Middle frontal gyrus (tissue), 1 donor: ENCODE measurements around the gene ATL3.
A peak's percentile ranks its signal among the peaks of the same experiment; 100 is the strongest.
"Not testable (repeated sequence)": the region's sequence is repeated elsewhere in the genome, so short reads cannot be mapped to it uniquely, and the experiment has no call there.

Experiments used
- DNase-seq: peaks from one replicate; pipeline ENCODE4 v3.0.0-alpha.2; 2015; ENCODE audit warnings: low spot score; ENCODE audit errors: extremely low spot score

Gene ATL3

DNA sequence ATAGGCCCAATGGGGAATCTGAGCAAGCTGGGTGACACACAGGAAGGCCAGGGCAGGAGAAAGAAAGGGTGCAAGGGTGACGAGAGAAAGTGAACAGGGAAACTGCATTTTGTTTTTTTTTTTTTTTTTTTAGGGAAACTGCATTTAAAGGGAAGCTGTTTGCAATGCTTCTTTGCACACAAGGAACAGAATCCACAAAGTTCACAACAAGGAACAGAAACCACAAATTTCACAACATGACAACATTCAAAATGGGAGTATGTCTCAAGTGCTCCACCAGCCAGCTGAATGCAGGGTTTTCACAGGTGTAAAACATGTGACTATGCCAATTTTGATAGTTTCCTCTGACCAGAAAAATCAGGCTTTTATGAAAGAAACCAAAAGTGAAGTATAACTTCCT is 50.1 kb downstream of the ATL3 start:
- no peak for DNase-seq

GRCh38 chr11:63619967-63620366 is 51.2 kb downstream of the ATL3 start:
- no peak for DNase-seq

- DNase-seq: not testable (repeated sequence)
Measured at GRCh38 chr11:63617686-63618085, 53.5 kb downstream of the ATL3 start.

DNA sequence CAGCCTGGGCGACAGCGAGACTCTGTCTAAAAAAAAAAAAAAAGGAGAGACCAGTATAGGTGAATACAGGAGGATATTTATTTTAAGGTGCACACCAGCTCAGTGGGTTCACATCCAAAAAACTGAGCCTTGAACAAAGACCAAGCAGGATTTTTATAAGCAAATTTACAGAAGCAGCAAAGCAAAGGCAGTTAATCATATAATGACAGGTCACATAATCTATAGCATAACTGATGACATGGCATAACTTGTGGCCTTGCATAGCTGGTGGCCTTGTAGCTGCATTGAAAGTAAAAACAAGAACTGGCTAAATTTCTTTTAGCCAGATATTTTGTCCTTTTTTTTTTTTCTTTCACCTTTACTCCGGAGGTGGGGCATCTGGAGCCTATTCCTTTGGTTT is 54.2 kb downstream of the ATL3 start:
- DNase-seq: no peak

DNA sequence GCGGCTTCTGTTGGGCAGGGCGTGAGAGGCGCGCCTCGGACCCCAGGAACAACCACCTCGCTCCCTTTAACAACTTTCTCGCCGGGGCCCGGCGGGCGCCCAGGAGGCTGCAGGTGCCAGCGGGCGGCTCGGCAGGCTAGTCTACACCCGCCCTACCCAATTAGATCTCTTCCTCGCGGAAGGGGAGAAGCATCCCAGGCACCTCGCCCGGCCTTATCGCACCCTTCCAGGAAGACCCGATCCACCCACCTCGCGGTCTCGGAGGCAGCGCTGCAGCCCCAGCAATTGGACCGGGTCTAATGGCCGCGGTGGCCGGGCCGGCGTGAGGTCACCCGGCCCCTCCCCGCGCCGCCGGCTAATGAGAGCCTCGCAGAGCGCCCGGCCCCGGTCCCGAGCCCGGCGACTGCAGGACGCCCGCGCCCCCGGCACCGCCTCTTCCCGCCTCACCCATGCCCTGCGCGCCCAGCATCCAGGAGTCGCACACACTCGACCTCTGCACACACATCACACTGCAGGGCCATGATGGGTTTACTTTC is 57.0 kb downstream of the ATL3 start, which contains the start of gene PLAAT3:
Gene PLAAT3 (minus strand): TSS at position 298 of the 536 bp plus-strand sequence. CDS start 419 bp downstream, outside the sequence.
- DNase-seq: peak; percentile 49

DNA sequence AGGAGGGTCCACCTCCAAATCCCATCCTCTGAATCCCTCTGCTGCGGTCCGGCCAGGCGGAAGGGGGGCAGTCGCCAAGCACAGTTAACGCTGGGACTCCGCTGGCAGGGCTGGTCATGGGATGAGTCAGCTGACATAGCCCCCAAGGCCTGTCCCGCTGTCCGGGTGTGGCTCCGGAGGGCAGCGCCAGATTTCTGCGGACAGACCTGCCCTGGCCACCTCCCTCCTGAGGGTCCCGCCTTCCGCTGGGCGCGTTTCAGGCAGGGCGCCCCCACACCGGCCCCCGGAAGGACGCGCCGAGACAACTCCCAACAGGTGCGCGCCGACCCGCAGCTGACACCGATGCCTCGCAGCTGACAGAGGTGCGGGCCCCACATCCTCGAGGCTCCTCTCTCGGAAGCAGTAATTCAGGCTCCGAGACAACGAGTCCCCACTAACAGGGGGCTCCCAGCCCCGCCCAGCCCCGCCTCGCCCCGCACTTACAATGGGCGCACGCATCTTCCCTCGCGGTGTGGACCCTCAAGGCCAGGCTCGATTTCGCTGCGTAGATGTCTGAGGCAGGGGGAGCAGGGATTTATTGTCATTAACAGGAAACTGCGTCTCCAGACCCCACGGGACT is 57.5 kb downstream of the ATL3 start:
- no peak for DNase-seq

DNA sequence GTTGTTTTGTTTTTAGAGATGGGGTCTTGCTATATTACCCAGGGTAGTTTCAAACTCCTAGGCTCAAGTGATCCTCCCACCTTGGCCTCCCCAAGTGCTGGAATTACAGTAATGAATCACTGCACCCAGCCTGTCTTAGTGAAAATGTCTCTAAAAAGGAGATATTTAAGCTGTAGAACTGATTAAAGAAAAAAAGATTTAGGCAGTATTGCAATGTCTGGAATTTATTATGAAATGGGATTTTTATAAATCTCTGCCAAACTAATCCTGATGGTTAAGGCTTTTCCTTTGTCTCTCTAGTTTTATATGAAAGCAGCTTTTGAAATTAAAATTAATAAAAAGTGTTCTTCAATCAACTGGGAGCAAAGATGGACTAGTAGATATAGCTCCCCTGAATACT is 59.0 kb downstream of the ATL3 start:
- no peak for DNase-seq

DNA sequence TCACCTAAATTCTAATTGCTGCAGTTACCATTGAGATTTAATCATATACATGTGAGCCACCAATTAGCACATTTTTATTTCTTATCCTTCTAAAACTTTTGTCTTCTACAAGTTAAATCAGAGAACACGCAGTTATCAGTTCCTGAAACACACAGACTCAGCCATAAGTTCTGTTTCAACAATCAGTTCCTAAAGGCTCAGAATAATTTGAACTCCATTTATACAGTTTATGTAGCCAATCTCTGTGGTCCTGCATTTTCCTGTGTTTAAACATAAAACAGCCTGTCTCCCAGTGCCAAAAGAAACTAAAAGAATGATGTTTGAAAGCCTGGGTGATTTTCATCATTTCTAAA is 59.8 kb downstream of the ATL3 start:
- no peak for DNase-seq

- peak; percentile 42 for DNase-seq
Measured at GRCh38 chr11:63610604-63611394, 60.4 kb downstream of the ATL3 start.

DNA sequence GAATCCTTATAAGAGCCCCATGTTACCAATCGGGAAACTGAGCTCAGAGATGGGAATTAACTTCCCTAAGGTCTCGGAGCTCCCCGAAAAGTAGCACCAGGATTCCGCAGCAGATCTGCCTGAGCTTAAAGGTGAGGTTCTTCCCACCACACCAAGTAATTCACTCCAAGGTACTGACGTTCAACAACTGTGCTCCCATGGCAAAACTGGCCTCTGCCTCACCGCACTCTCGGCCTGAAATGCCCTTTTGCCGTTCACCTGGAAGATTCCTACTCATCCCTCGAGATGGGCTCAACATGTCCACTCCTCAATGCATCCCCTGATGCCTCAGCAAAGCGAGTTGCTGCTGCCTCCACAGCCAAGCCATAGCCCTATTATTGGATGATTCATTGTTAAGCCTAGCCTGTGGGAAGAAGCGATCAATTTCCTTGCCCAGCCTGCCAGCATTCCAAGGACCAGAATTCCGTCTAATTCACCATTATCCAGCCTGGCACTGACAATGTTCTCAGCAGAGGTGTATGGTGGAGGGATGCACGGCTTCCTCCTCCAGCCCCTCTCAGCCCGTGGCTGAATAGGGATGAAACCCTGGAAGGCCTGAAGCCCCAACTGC is 61.1 kb downstream of the ATL3 start:
- no peak for DNase-seq

DNA sequence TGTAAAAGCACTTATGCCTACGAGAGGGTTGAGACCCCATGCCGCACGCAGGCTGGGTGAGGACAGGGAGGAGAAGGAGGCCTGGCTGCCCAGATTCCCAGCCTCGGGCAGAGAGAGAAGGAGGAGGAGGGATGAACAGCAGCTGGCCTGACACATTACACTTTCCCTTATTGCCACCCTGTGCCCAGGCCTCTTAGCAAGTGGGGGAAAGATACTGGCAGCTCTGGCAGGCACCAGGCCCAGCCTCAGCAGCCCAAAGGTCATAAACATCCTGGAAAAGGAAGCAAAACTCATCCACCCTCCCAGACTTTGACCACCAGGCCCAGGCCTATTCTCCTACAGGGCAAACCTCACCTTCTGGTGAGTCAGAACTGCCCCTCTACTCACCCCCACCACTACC is 61.6 kb downstream of the ATL3 start:
- no peak for DNase-seq

DNA sequence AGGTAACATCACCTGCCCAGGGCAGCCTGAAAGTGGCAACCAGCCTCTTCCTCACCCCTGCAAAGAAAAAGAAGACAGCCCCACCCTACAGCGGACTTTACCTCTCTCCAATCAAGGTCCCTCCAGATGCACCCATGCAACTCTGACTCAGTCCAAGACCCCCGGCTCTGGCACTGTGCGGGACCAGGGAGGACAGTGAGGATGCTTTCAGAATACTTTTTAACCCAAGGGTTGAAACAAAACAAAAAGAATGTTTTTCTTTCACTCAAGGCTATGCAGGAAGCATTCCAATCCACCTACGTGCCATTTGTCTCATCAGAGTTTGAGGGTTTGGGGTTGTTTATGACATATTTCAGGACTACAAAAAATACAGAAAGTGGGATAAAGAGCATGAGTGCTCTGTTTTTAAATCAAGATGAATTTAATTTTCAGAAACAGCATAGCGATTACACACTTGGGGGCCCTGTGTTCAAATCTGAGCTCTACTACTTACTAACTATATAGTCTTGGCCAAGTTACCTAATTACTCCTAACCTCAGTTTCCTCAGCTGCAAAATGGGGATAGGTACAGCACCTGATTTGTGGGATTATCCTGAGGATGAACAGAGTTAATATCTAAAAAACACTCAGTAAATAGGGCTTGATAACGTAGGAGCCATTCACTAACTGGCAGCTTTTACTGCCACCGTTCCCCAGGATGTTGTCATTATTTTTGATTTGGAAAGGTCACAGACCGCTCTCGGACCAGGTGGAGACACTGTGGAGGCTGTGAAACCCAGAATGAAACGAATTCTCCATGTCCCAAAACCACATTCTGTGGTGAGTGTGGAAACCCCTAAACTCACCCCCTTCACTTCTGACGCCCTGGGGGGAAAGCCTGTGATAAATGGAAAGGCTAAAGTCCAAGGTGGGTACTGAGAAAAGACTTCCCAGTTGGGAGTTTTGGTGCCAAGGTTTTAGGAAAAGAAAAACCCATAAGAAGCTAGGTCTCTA is 62.5 kb downstream of the ATL3 start:
- DNase-seq: no peak

- peak; percentile 54 for DNase-seq
Measured at GRCh38 chr11:63603180-63603518, 68.0 kb downstream of the ATL3 start.

DNA sequence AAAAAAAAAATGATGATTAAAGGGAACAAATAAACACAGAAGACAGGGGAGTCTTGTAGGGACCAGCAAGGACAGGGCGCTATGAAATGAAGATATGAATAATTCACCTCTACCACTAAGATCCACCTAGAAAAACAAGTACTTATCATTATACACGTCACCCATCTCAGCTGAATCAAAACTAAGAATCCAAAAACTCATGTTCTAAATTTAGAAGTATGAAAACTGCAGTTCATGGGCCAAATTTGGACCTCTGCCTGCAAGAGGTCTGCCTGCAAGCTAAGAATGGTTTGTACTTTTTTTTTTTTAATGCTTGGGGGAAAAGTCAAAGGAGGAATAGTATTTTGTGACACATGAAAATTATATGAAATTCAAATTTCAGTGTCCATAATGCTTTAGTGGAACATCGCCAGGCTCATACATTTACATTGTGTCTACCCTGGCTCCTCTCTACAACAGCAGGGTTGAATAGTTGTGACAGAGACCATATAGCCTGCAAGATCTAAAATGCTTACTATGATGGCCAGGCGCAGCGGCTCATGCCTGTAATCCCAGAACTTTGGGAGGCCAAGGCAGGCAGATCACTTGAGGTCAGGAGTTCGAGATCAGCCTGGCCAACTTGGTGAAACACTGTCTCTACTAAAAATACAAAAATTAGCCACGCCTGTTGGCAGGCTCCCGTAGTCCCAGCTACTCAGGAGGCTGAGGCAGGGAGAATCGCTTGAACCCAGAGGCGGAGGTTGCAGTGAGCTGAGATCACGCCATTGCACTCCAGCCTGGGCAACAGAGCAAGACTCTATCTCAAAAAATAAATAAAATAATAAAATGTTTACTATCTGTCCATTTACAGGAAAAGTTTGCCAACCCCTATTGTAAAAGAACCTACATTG is 68.6 kb downstream of the ATL3 start:
- DNase-seq: not testable (repeated sequence)

DNA sequence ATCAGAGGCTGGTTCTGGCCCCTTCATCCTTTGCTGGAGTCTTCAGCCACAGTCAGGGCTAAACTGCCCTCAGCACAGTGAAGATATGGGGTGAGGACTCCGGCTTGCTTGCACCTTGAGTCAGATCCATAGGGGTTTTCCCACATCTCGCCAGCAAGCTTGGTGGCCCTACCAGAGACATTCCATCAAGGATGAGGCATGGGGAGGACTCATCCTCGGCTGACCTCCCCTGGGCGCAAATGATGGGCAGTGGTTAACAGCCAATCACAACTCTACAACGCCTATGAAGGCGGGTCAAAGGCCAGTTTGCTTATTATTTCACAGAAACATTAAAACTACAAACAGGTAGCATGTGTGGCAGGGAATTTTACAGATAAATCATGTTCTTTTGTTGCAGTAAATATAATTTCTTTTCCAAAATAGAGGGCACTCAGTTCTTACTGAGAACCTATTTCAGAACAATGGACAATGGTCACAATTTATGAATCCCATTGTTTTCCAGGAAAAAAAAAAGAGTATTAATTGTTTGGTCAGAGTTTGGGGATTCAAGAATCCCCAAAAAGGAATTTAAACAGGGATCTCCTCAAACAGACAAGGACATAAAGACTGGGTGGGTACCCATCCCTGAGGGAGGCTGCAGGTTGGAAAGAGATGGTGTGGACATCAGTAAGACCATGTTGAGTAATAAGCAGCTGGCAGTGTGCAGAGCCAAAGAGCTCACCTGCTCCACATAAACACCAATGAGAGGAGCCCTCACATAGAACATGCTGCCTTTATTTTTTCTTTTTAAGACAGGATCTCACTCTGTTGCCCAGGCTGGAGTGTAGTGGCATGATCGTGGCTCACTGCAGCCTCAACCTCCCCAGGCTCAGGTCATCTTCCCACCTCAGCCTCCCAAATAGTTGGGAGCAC is 71.7 kb downstream of the ATL3 start:
- no peak for DNase-seq

- no peak for DNase-seq
Measured at GRCh38 chr11:63598556-63598955, 72.6 kb downstream of the ATL3 start.

DNA sequence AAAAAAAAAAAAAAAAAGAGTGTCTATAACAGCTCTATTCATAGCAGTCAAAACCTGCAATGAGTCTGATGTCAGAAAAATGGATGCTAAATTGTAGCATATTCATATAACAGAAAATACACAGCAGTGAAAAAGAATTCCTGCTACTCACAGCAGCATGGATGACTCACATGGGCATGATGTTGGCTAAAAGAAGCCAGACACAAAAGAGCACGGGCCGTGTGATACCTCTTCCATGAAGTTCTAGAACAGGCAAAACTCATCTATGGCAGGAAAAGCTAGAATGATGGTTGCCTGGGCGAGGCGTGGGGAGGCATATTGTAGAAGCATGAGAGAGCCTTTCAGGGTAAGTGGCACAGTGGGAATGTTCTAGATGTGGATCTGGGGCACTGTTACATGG is 75.9 kb downstream of the ATL3 start:
- DNase-seq: no peak

GRCh38 chr11:63592975-63593395 is 78.2 kb downstream of the ATL3 start:
- no peak for DNase-seq
